GM21390 (cell line): ENCODE measurements around the gene PI4KA.

ENCODE experiments used
- ATAC-seq: cut with Tn5 transposase; IDR thresholded peaks from one replicate; pipeline ENCODE4 v1.9.1; 2021; ENCODE audit not compliant: unreplicated experiment

Gene PI4KA

GRCh38 chr22:20794650-20795413 is 63.8 kb downstream of the PI4KA start:
- ATAC-seq: no peak

- ATAC-seq: no peak
These were observed 64.6 kb downstream of the PI4KA start for GRCh38 chr22:20793748-20794649.

- ATAC-seq: no peak
These were observed 65.5 kb downstream of the PI4KA start for GRCh38 chr22:20792966-20793728.

DNA sequence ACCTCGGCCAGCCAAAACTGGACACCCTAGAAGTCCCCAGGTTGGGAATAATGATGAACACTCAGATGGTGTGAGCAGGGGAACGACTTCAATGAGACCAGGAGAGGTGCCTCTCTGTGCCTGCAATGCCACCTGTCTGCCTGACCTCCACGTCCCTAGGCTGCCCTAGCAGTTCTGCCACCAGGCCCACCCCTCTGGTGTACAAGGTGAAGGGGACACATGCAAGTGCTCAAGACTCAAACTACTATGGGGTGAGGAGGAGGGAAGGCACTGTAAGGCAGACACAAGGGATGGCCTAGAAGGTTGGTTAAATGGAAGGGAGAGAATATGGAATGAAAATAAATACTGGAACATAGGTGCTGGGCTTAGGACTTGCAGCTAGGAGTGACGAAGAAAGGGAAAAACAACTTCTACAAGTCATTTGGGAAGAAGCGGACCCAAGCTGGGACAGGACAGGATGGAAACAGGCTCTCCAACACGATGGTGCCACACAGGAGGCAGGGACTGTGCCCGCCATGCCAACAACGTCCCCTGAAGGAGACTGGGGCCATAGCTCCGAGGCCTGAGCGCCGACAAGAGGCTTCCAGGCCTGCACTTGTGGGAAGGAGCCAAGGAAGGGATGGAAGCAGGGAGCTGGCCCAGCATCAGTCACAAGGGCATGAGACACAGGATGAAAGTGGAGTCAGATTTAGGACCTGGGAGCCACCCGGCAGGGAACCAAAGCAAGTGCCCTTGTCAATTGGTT is 66.2 kb downstream of the PI4KA start:
- ATAC-seq: no peak

- no peak for ATAC-seq
These were observed 69.8 kb downstream of the PI4KA start for GRCh38 chr22:20788627-20789344.

DNA sequence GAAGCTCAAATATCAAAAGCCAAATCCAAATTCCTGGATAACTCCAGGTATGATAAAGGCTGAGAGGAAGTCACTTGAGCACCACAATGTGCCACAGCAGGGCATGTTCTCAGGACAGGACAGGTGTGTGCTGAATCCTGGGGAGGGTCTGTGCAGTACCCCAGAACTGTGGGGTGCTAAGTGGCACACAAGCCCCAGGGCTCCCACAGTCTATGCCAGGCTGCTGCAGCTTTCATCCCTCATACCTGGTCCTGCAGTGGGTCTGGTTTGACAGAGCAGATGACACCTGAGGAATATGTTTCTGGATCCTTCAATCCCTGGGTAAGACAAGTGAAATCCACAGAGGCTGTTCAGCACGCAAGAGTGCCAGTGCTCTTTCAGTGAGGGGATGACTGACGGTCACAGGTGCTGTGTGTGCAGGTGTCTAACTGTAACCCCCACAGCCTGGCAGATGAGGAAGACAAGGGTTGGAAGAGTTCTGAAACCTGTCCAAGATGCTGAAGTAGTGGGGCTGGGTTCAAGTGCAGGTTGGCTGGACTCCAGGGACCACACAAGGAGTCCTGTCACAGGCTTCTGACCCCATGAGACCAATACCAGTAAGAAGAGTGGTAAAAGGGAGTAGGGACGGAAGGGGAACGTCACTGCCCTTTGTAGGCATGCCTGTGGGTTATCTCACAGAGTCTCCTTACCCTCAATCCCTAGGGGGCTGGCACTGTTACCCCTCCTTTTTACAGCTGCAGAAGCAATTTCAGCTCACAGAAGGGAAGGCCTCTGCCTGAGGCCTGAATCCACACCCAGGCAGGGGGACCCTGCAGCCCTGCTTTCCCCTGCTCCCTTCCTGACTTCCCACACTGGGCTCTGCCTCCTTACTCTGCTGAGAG is 70.6 kb downstream of the PI4KA start:
- no peak for ATAC-seq

DNA sequence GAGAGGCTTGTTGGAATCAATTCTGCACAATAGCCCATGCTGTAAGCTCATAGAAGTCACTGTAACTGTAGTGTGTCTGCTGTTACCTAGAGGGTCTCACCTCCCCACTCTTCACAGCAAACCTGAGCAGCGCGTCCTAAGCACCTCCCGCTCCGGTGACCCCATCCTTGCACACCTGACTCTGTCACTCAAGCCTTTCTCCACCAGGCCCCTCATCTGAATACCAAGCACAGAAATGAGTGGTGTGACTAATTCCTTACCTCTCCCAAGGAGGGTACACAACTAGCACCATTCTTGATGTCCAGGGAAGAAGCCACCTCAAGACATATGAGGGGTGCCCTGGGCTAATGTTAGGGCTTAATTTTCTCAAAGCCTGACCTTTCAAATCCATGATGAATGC is 71.4 kb downstream of the PI4KA start:
- ATAC-seq: no peak

DNA sequence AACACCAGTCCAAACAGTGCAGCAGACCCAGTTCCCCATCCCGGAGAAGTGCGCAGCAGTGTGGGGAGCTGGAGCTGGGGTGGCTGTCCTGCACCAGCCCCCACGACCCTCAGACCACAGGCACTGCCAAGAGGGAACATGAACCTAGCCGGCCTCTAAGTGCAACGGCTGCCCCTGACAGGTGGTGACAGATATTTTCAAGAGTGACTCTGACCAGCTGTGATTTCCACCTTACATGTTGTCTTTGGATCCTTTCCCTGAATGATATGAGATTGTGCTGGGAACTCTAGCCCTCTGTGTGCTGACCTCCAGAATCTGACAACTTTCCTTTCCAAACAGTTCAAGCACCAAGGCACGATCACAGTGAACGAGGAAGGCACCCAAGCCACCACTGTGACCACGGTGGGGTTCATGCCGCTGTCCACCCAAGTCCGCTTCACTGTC is 72.1 kb downstream of the PI4KA start:
- no peak for ATAC-seq

- no peak for ATAC-seq
These were observed 72.6 kb downstream of the PI4KA start for GRCh38 chr22:20786048-20786447.

GRCh38 chr22:20785415-20785814 is 73.2 kb downstream of the PI4KA start:
- ATAC-seq: no peak

DNA sequence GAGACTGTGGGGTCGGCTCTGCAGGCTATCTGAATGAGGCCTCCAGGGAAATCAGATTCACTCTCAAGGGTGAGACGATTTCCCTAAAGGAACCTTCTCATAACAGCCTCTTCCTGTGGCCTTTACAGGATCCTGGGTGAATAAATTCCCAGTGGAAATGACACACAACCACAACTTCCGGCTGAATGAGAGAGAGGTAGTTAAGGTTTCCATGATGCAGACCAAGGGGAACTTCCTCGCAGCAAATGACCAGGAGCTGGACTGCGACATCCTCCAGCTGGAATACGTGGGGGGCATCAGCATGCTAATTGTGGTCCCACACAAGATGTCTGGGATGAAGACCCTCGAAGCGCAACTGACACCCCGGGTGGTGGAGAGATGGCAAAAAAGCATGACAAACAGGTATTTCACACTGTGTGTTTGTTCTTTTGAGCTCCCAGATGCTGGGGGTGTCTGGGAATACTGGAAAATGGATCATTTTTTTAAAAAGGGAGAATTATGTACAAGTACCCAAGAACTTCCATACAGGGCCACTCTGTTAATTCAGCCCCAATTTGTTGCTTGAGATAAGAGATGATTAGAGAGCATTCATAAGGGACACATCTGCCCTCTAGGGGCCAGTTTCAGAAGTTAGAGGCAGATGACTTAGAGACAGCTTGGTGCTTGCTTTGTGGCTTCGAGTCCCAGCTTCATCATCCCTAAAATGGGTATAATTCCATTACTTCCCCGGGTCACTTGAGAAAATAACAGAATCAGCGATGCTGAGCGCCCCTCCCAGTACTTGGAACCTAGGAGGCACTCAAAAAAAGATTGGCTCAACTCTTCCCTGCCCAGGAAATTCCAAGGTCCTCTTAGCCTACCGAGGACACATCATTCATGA is 74.5 kb downstream of the PI4KA start:
- no peak for ATAC-seq

DNA sequence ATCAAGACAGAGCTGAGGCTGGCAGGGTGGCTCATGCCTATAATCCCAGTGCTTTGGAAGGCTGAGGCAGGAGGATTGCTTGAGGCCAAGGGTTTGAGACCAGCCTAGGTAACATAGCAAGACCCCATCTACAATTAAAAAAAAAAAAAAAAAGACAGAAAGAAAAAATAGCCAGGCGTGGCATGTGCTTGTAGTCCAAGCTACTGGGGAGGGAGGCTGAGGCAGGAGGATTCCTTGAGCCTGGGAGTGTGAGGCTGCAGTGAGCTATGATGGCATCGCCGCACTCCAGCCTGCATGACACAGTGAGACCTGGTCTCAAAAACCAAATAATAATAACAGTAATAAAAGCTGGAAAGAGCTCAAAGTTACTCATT is 75.3 kb downstream of the PI4KA start:
- ATAC-seq: no peak

- no peak for ATAC-seq
These were observed 75.9 kb downstream of the PI4KA start for GRCh38 chr22:20782596-20783299.

DNA sequence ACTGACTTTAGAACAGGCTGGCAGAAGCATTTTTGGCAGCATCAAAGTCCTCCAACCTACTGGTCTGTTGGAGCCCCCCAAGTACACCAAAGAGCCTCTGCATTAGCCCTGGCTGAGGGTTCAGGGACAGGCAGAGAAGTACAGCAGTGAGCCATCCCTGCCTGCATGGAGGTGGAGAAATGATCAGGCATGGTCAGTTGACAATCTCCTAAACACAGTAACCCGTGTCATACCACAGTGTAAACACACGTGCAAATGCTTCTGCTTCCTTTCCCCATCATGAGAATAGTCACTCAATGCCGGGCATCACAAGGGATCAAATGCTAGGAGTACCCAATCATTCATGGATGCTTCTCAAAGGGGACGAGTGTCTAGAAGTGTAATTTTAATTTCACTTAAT is 76.5 kb downstream of the PI4KA start:
- no peak for ATAC-seq

- no peak for ATAC-seq
These were observed 77.2 kb downstream of the PI4KA start for GRCh38 chr22:20781272-20781990.

GRCh38 chr22:20779818-20780158 is 78.8 kb downstream of the PI4KA start:
- ATAC-seq: no peak
